ENCODE results near the gene RBM4B.
"Not testable (repeated sequence)": the region's sequence is repeated elsewhere in the genome, so short reads cannot be mapped to it uniquely, and the experiment has no call there.

The RBM4B gene

GRCh38 chr11:66639814-66640340 lies 37.8 kb downstream of the RBM4B start:
- not testable (repeated sequence) for DNase-seq

- peak in 1 of 2 experiments; percentile 53 for DNase-seq
Observed at GRCh38 chr11:66639066-66639813, 38.4 kb downstream of the RBM4B start.

GRCh38 chr11:66638177-66639065 lies 39.3 kb downstream of the RBM4B start, which contains the start of gene RBM4:
Gene RBM4, plus strand, starts transcription at chr11:66638703. Its CDS starts 1,009 bp downstream, at chr11:66639712.
- DNase-seq: peak; percentile 95

GRCh38 chr11:66637557-66638176 lies 40.0 kb downstream of the RBM4B start:
- no peak for DNase-seq

- DNase-seq: no peak
Observed at GRCh38 chr11:66636411-66636810, 41.3 kb downstream of the RBM4B start.

GRCh38 chr11:66632952-66633351 lies 44.7 kb downstream of the RBM4B start:
- no peak for DNase-seq

- DNase-seq: no peak
Observed at GRCh38 chr11:66631883-66632282, 45.8 kb downstream of the RBM4B start.

- no peak for DNase-seq
Observed at GRCh38 chr11:66629356-66629755, 48.3 kb downstream of the RBM4B start.

- DNase-seq: no peak
Observed at GRCh38 chr11:66628061-66628603, 49.6 kb downstream of the RBM4B start.

GRCh38 chr11:66626926-66627325 lies 50.8 kb downstream of the RBM4B start:
- no peak for DNase-seq

- no peak for DNase-seq
Observed at GRCh38 chr11:66626382-66626781, 51.3 kb downstream of the RBM4B start.

- DNase-seq: no peak
Observed at GRCh38 chr11:66625752-66626149, 51.9 kb downstream of the RBM4B start.

GRCh38 chr11:66625041-66625751 lies 52.5 kb downstream of the RBM4B start:
- DNase-seq: no peak

GRCh38 chr11:66624450-66624849 lies 53.2 kb downstream of the RBM4B start:
- DNase-seq: no peak

GRCh38 chr11:66619080-66619554 lies 58.6 kb downstream of the RBM4B start:
- DNase-seq: no peak

- DNase-seq: no peak
Observed at GRCh38 chr11:66617155-66617834, 60.4 kb downstream of the RBM4B start.

- peak; percentile 98 for DNase-seq
Observed at GRCh38 chr11:66616379-66617154, 61.1 kb downstream of the RBM4B start, which contains the start of gene RBM14. Gene RBM14, plus strand, starts transcription at chr11:66616630. Its CDS starts 91 bp downstream, at chr11:66616721.

All from activated T-cell treated with anti-CD3 and anti-CD28 coated beads, Interleukin-2, amount 50 U/mL, for 48 hours (primary cell).